B cell (primary cell): ENCODE data around the gene KRT38. TPM values are rescaled to one million over a fixed set of nuclear protein-coding genes. Genes with fewer than 3 reads are reported as not detected.
"Not testable (repeated sequence)": the region's sequence is repeated elsewhere in the genome, so short reads cannot be mapped to it uniquely, and the experiment has no call there.

Source experiments
- ATAC-seq: fragments of 200-7000 bp; cut with Tn5 transposase; one replicate; pipeline ENCODE4 v1.10.0; 2021; ENCODE audit warnings: low read depth, mild to moderate bottlenecking, moderate number of reproducible peaks, moderate library complexity
- CTCF ChIA-PET: fragments of 350-600 bp; sonication (Branson Sonifier 250); formaldehyde crosslinking; loops from one replicate; lab custom pipeline; 2021; ENCODE audit warnings: antibody characterized with exemption, inconsistent platforms; lab: Charles Lee
- POLR2A ChIA-PET: fragments of 350-600 bp; sonication (Branson Sonifier 250); formaldehyde crosslinking; loops from one replicate; lab custom pipeline; 2021; ENCODE audit warnings: antibody characterized with exemption; lab: Charles Lee
- DNase-seq: peaks from one replicate; pipeline ENCODE4 v3.0.0; 2013
- H2AFZ ChIP-seq: 2 replicates; pipeline ENCODE4 v1.6.1; 2012; ENCODE audit warnings: mild to moderate bottlenecking, low read depth, low read length; ENCODE audit not compliant: insufficient read depth, poor library complexity, severe bottlenecking
- H3K27ac ChIP-seq, 2 donors: 1 replicate in 1 of 2; 2 replicates in 1 of 2; pipeline ENCODE4 v1.5.1; 2012 to 2013; ENCODE audit warnings: low read length in 2 of 2, mild to moderate bottlenecking in 2 of 2, moderate library complexity in 1 of 2
- H3K27me3 ChIP-seq, 4 experiments: fragments of 200-600 bp in 1 of 4; sonication (generic) in 1 of 4; replicated peaks in 1 of 4; 1 replicate in 2 of 4; 2 replicates in 2 of 4; pipeline versions ENCODE4 v1.6.1 to v1.7.0; 2013 to 2016; ENCODE audit warnings: low read length in 3 of 4, mild to moderate bottlenecking in 2 of 4, mixed read lengths in 1 of 4, moderate library complexity in 1 of 4; ENCODE audit not compliant: insufficient read depth in 4 of 4, control insufficient read depth in 3 of 4; ENCODE audit errors: control extremely low read depth in 1 of 4
- H3K36me3 ChIP-seq, 2 experiments: replicated peaks in 1 of 2; 1 replicate in 1 of 2; 2 replicates in 1 of 2; pipeline versions ENCODE4 v1.6.1 to v1.7.1; 2013; ENCODE audit warnings: low read length in 1 of 2; ENCODE audit not compliant: insufficient read depth in 2 of 2, control insufficient read depth in 1 of 2; ENCODE audit errors: control extremely low read depth in 1 of 2, extremely low read depth in 1 of 2
- H3K4me1 ChIP-seq, 2 donors: fragments of 200-600 bp in 1 of 2; sonication (generic) in 1 of 2; 1 replicate in 1 of 2; 2 replicates in 1 of 2; pipeline versions ENCODE4 v1.5.1 to v1.6.1; 2013 to 2017; ENCODE audit warnings: low read length in 2 of 2; ENCODE audit not compliant: control insufficient read depth in 2 of 2, insufficient read depth in 2 of 2
- H3K4me2 ChIP-seq: replicated peaks from 2 replicates; pipeline ENCODE3; 2012; ENCODE audit warnings: mild to moderate bottlenecking, low read depth, low read length; ENCODE audit not compliant: poor library complexity, severe bottlenecking
- H3K4me3 ChIP-seq, 5 experiments: fragments of 200-600 bp in 1 of 5; sonication (generic) in 1 of 5; 1 replicate in 3 of 5; 2 replicates in 2 of 5; pipeline versions ENCODE4 v1.5.1 to v1.7.0; 2011 to 2016; ENCODE audit warnings: low read length in 4 of 5, mild to moderate bottlenecking in 4 of 5, low read depth in 2 of 5, control low read depth in 1 of 5, moderate library complexity in 1 of 5; ENCODE audit not compliant: insufficient read depth in 1 of 5; ENCODE audit errors: control extremely low read depth in 1 of 5, extremely low read depth in 1 of 5
- H3K79me2 ChIP-seq: fragments of 200-600 bp; sonication (generic); one replicate; pipeline ENCODE4 v1.6.0; 2016; ENCODE audit warnings: low read length; ENCODE audit not compliant: control insufficient read depth, insufficient read depth
- H3K9ac ChIP-seq: fragments of 200-600 bp; sonication (generic); 2 replicates; pipeline ENCODE4 v1.6.1; 2017; ENCODE audit warnings: mild to moderate bottlenecking, low read length, moderate library complexity
- H3K9me3 ChIP-seq, 3 donors: one replicate each; pipeline versions ENCODE4 v1.6.1 to v1.7.1; 2013; ENCODE audit warnings: low read length in 2 of 3; ENCODE audit not compliant: control insufficient read depth in 2 of 3, insufficient read depth in 1 of 3; ENCODE audit errors: control extremely low read depth in 1 of 3
- H4K20me1 ChIP-seq: 2 replicates; pipeline ENCODE4 v1.6.0; 2012; ENCODE audit warnings: mild to moderate bottlenecking, low read length; ENCODE audit not compliant: insufficient read depth, control insufficient read depth, poor library complexity, severe bottlenecking
- H3K27ac Mint-ChIP-seq: one replicate; pipeline ENCODE4 v1.8.0; 2021; ENCODE audit warnings: mixed read lengths
- H3K27me3 Mint-ChIP-seq: one replicate; pipeline ENCODE4 v1.8.0; 2021; ENCODE audit warnings: mixed read lengths
- H3K4me1 Mint-ChIP-seq: one replicate; pipeline ENCODE4 v1.8.0; 2021; ENCODE audit warnings: mixed read lengths
- H3K4me3 Mint-ChIP-seq: one replicate; pipeline ENCODE4 v1.8.0; 2021; ENCODE audit warnings: mixed read lengths
- H3K9me3 Mint-ChIP-seq: one replicate; pipeline ENCODE4 v1.8.0; 2022; ENCODE audit warnings: mixed read lengths; ENCODE audit not compliant: insufficient read depth
- CTCF ChIP-seq: fragments of 200-600 bp; IDR thresholded peaks from one replicate; pipeline ENCODE4 v1.8.0; 2022; ENCODE audit warnings: antibody characterized with exemption, mild to moderate bottlenecking
- EZH2 ChIP-seq: IDR thresholded peaks from 2 replicates; pipeline ENCODE4 v1.6.1; 2012; ENCODE audit warnings: borderline replicate concordance, low read depth, mild to moderate bottlenecking, moderate library complexity, low read length; ENCODE audit not compliant: insufficient read depth, poor library complexity, severe bottlenecking
- WGBS: methylation state at CpG from one replicate; pipeline ENCODE4 v1.1.5; 2013; ENCODE audit warnings: missing lambda C conversion rate; ENCODE audit not compliant: insufficient coverage; 5-methylcytosine and 5-hydroxymethylcytosine counted together
- intact Hi-C: fragments of 100-400 bp; cut with micrococcal nuclease; formaldehyde crosslinking; loops from one replicate; pipeline ENCODE4 v1.10.0; 2022
- polyA plus RNA-seq: library from polyadenylated mRNA; depleted of rRNA; stranded (reverse); fragments of >200 nt; gene quantifications from 2 replicates; pipeline ENCODE4 v1.2.3, GENCODE V29; 2012
- total RNA-seq, 2 donors: library from RNA; stranded (reverse); fragments of 120-200 nt in 1 of 2; gene quantifications; 1 replicate in 1 of 2; 2 replicates in 1 of 2; pipeline versions ENCODE4 v1.2.3 to v1.2.4, GENCODE V29; 2013 to 2022

Gene KRT38
- total and polyA plus RNA-seq, 2 donors (not counting 1 experiment from before 2014, with no cell fraction given): not detected

- H3K9ac ChIP-seq: no peak within 1 kb of the TSS
- H3K9me3 Mint-ChIP-seq: no peaks in the 10 kb centered on the region
- no peak within 1 kb of the TSS for H3K4me2 ChIP-seq
- H3K27ac Mint-ChIP-seq: no peak within 1 kb of the TSS
- DNase-seq (no peak), ATAC-seq (no peak)
- H3K79me2 ChIP-seq: no peaks in the 10 kb centered on the region
- H3K4me1 Mint-ChIP-seq: no peaks in the 10 kb centered on the region
- peaks cover 0 to 3% (median 0%) of the 10 kb centered on the region in 4 experiments for H3K27me3 ChIP-seq
- no peaks in the 10 kb centered on the region for H4K20me1 ChIP-seq
- ChIA-PET CTCF (no interaction called here), POLR2A (no interaction called here)
- WGBS: 91% methylated on average over 12 of the region's 13 CpGs
- peaks cover 18% of the 10 kb centered on the region for H3K27me3 Mint-ChIP-seq
- H3K36me3 ChIP-seq: no peaks in the 10 kb centered on the region
- no peak within 1 kb of the TSS for H2AFZ ChIP-seq
- intact Hi-C loops: no loop called here
- TF ChIP-seq EZH2: no peak
- TF ChIP-seq CTCF: no peak
- no peak within 1 kb of the TSS for H3K27ac ChIP-seq
- no peaks in the 10 kb centered on the region for H3K4me1 ChIP-seq
- H3K4me3 ChIP-seq: no peak within 1 kb of the TSS
- no peaks in the 10 kb centered on the region for H3K9me3 ChIP-seq
- no peak within 1 kb of the TSS for H3K4me3 Mint-ChIP-seq
These were observed 16.6 kb downstream of the KRT38 start, which contains the start of gene KRT37 for GRCh38 chr17:41424111-41424635. TSS of gene KRT37 (minus strand) at chr17:41424585. CDS start at chr17:41424523, 62 bp downstream.

GRCh38 chr17:41422586-41422985 is 18.2 kb downstream of the KRT38 start:
- H3K4me2 ChIP-seq, H3K27ac Mint-ChIP-seq, H3K4me3 ChIP-seq, H4K20me1 ChIP-seq, ATAC-seq, H3K4me1 ChIP-seq, H3K36me3 ChIP-seq, DNase-seq, H3K27ac ChIP-seq, H3K4me1 Mint-ChIP-seq, H3K4me3 Mint-ChIP-seq, H3K79me2 ChIP-seq, intact Hi-C loops, H3K9ac ChIP-seq, H3K9me3 ChIP-seq, H3K9me3 Mint-ChIP-seq, CTCF ChIA-PET, H3K27me3 Mint-ChIP-seq, H3K27me3 ChIP-seq, H2AFZ ChIP-seq, POLR2A ChIA-PET: not testable (repeated sequence)
- WGBS: 89% methylated on average over 11 of the region's 11 CpGs
